LNCaP clone FGC (cell line): Measurements from ENCODE around the gene SEL1L3.
"Not testable (repeated sequence)": the region's sequence is repeated elsewhere in the genome, so short reads cannot be mapped to it uniquely, and the experiment has no call there.

Experiments used
- DNase-seq: peaks from one replicate; pipeline ENCODE4 v3.0.0-alpha.2; 2011; ENCODE audit warnings: low read depth
- H3K4me3 ChIP-seq: 2 replicates; pipeline ENCODE4 v1.5.1; 2011; ENCODE audit warnings: mild to moderate bottlenecking, low read depth, low read length, control low read depth
- TF ChIP-seq, protein P1 (sequence below): IDR thresholded peaks from 2 replicates; pipeline ENCODE4 v1.5.1; 2012; ENCODE audit warnings: mild to moderate bottlenecking; ENCODE audit not compliant: control insufficient read depth, insufficient read depth; ENCODE audit errors: extremely low read depth

SEL1L3 gene

GRCh38 chr4:25870081-25870480 is 7.3 kb upstream of the SEL1L3 start:
- TF ChIP-seq, protein P1, sequence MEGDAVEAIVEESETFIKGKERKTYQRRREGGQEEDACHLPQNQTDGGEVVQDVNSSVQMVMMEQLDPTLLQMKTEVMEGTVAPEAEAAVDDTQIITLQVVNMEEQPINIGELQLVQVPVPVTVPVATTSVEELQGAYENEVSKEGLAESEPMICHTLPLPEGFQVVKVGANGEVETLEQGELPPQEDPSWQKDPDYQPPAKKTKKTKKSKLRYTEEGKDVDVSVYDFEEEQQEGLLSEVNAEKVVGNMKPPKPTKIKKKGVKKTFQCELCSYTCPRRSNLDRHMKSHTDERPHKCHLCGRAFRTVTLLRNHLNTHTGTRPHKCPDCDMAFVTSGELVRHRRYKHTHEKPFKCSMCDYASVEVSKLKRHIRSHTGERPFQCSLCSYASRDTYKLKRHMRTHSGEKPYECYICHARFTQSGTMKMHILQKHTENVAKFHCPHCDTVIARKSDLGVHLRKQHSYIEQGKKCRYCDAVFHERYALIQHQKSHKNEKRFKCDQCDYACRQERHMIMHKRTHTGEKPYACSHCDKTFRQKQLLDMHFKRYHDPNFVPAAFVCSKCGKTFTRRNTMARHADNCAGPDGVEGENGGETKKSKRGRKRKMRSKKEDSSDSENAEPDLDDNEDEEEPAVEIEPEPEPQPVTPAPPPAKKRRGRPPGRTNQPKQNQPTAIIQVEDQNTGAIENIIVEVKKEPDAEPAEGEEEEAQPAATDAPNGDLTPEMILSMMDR: no peak
- no peak overlapping the region for H3K4me3 ChIP-seq
- DNase-seq: no peak

DNA sequence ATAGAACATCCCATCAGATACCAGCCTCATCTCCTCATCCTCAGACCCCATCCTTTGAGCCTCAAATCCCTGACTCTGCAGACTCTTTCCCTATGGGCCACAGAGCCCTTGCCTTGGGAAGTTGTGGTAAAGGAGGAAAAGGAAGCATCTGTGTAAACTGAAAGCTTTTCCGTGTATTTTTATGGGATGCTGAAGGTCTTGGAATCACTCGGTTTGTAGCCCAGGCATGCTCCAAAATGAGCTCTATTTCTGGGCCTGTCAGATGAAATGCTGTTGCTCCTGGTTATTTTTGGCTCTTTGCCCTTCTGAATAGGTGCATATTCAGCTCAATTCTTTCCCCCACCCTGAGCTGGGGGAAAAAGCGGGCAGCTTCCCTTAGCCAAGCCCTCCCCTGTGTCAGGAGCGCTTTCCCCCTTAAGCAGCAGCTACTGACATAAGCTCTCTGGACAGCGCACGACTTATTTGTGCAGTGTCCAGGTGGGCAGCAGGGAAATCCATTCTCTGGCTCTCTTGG is 5.0 kb upstream of the SEL1L3 start:
- TF ChIP-seq, protein P1: no peak
- no peak overlapping the region for H3K4me3 ChIP-seq
- DNase-seq: no peak

GRCh38 chr4:25866401-25866800 is 3.6 kb upstream of the SEL1L3 start:
- not testable (repeated sequence) for H3K4me3 ChIP-seq, DNase-seq

DNA sequence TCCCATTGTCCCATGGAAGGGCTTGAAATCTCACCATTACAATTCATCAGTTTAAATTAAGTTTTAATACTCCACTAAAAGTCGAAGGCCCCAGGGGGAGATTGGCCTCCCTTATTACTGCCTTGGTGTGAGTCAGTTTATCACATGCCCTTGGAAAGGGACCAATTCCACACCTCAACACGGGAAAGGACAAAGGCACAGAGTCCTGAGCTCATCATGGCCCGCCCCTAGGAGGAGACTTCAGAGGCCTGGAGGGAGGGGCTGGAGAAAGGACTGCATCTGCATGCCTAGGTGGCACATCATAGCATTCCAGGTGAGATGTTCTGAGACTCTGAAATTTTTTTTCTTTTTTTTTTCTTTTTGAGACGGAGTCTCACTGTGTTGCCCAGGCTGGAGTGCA is 2.8 kb upstream of the SEL1L3 start:
- TF ChIP-seq, protein P1: no peak
- no peak overlapping the region for H3K4me3 ChIP-seq
- peak; percentile 64 for DNase-seq

DNA sequence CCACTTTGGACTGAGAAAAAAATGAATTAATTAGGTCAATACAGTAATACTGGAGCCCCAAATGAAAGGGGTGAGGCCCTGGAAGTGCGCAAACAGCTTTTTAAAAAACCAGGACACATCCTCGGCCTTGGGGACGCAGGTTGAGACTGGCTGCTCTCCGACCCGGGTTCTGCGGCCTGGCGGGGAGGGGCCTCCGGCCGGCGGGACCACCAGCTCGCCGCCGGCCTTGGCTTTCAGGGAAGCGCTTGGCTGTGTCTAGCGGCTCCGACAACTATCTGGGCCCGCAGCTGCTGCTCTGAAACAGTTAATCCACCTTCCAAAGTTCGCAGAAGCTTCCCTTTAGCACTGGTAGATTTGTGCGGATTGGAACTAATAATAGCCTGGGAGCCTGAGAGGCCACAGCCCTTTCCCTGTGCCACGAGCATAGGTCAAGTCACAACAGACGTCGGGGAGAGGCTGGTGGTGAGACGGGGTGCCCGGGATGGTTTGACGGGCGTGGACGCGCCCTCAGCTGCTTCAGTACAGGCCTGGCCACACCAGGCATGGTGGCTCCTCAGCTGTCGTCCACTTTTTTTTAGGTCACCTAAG is 1.1 kb upstream of the SEL1L3 start:
- TF ChIP-seq, protein P1: no peak
- no peak overlapping the region for H3K4me3 ChIP-seq
- no peak for DNase-seq

GRCh38 chr4:25863347-25863784 is 578 bp upstream of the SEL1L3 start:
- no peak for DNase-seq
- TF ChIP-seq, protein P1: no peak
- no peak overlapping the region for H3K4me3 ChIP-seq

GRCh38 chr4:25861951-25862410 is 807 bp downstream of the SEL1L3 start:
- TF ChIP-seq, protein P1: no peak
- DNase-seq: peak; percentile 34
- H3K4me3 ChIP-seq: peak overlapping the region; percentile 75
